GM18499 (cell line): ENCODE measurements around the gene MAN2B2.

Source experiments
- ATAC-seq: cut with Tn5 transposase; IDR thresholded peaks from one replicate; pipeline ENCODE4 v1.9.1; 2021; ENCODE audit warnings: moderate number of reproducible peaks; ENCODE audit not compliant: insufficient read depth, unreplicated experiment

MAN2B2 gene

GRCh38 chr4:6542951-6543350 is 32.0 kb upstream of the MAN2B2 start:
- no peak for ATAC-seq

- ATAC-seq, result no peak
Observed at GRCh38 chr4:6546091-6546490, 28.9 kb upstream of the MAN2B2 start.

- no peak for ATAC-seq
Observed at GRCh38 chr4:6546681-6547447, 28.1 kb upstream of the MAN2B2 start.

DNA sequence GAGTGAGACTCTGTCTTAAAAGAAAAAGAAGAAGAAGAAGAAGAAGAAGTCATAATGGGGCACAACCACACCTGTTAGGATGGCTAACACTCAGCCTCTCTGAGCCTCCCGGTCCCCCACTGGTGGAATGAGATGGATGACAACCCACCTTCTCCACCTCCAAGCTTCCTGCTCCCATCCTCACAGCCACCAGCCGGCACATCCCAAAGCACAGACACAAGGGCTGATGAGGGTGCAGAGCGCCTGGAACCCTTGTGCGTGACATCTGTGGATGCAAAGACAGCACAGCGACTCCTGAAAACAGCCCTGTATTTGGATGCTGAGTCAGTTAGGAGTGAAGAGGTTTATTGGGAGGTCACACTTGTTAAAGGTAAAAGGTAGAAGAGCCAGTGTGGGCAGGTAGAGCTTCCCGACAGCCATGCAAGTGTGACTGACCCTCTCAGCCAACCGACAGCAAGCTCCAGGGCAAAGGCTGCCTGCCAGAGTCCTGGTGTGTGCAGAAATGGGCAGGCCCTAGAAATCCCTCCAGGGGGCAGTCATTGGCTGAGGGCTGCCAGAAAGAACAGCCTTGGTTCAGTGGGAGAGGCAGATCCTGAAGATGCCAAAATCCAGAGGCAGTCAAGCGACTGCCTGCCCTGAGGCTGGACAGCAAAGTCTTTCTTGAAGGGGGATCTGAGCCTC is 26.6 kb upstream of the MAN2B2 start:
- ATAC-seq, result no peak

- no peak for ATAC-seq
Observed at GRCh38 chr4:6548882-6549230, 26.1 kb upstream of the MAN2B2 start.

DNA sequence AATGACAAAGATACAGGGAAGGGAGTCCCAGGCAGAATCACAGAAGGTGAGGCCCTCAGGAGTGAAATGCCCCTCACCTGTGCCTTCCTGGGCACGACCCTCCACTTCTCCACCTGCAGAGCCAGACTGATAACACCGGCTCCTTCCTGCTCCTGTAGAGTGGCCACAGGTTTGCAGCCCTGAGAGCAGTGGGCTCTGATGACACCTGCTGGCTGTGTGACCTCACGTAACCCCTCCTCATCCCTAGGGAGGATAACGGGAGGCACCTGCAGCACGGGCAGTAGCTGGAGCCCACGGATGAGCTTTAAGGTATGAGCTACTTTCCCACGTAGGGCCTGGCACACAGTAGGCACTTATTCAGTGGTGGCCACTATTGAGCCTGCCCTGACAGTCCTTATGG is 25.5 kb upstream of the MAN2B2 start:
- ATAC-seq, result no peak

DNA sequence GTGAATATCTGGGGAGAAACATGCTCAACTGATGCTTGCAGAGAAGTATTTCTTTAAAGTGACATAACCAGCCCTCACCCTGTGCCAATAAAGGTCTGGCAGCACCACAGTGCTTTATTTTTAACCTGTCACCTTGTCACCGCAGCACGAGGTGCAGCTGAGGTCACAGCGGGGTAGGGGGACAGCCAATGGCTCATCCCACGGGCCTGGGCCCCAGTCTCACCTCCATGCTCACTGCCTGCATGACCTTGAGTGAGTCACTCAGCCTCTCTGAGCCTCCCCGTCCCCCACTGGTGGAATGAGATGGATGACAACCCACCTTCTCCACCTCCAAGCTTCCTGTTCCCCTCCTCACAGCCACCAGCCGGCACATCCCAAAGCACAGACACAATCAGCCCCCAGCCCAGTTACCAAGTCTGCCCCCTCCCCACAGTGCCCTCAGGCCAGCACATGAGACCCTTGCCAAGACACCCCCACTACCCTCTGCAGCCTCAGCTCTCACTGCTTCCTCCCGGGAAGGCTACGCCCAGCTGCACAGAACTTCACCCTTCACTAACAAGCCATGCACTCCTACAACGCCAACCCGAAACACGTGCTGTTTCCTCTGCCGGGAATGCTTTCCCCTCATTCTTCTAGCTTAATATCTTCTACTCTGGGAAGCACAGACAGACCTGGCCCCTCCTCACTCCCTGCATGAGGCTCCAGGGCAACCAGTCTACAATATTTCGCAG is 24.9 kb upstream of the MAN2B2 start:
- no peak for ATAC-seq

DNA sequence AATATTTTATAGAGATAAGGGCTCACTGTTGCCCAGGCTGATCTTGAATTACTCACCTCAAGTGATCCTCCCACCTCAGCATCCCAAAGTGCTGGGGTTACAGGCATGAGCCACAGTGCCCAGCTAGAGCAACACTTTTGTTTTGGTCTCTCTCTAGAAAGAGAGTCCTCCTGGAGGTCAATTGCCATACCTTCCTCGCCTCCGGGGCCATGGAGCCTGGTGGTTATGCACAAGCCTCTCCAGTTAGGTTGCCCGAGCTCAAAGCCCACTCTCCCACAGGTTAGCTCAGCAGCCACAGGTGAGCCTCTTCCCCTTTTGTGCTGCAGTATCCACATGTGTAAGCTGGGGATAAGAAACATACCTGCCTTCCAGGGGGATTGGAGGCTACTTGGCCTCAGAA is 24.2 kb upstream of the MAN2B2 start:
- no peak for ATAC-seq

GRCh38 chr4:6551660-6552059 is 23.3 kb upstream of the MAN2B2 start:
- ATAC-seq, result no peak

GRCh38 chr4:6555519-6555918 is 19.5 kb upstream of the MAN2B2 start:
- ATAC-seq, result no peak

DNA sequence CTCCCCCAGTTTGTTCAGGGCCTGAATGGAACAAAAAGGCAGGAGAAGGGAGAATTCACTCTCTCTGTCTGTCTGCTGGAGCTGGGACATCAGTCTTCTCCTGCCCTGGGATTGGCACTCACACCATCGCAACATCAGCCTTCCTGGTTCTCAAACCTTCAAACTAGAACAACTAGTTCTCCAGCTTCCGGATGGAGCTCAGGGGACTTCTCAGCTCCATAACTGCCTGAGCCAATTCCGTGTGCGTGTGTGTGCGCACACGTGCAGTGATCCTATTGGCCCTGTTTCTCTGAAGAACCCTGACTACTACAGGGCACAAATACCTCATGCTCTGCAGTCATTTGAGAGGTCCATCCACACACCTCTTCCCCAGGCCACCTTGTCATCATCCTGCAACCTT is 18.7 kb upstream of the MAN2B2 start:
- no peak for ATAC-seq

DNA sequence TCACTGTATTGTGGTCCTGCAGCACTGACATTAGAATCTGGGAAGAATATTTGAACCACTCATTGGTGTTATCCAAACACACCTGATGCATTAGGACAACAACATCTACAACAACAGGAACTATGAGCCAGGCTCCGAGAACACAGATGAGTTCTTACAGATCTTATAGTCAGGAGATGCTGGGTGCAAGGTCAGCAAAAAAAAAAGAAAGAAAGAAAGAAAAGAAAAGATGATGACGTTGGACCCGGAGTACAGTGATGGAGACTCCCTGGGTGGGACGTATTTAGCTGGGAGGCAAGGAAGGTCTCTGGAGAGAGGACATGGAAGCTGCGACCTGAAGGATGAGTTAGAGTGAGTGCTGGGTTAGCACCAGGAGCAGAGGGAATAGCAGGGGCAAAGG is 17.8 kb upstream of the MAN2B2 start:
- ATAC-seq, result no peak

DNA sequence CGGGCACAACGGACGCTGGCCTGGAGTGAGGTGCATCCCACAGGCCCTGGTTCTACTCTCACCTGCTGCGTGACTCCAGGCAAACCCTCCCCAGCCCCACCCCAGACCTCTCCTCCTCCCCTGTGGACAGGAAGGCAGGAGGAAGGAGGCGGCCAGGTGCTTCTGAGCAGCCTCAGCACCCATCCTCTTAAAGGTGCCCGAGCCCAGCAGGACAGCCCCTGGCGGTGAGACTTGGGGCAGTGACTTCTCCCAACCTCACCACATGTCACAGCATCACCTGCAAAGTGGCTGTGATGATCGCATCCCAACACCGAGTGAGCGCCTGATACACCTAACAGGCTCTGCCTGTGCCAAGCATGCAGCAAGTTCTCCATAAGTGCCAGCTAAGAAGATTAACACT is 17.1 kb upstream of the MAN2B2 start:
- no peak for ATAC-seq

DNA sequence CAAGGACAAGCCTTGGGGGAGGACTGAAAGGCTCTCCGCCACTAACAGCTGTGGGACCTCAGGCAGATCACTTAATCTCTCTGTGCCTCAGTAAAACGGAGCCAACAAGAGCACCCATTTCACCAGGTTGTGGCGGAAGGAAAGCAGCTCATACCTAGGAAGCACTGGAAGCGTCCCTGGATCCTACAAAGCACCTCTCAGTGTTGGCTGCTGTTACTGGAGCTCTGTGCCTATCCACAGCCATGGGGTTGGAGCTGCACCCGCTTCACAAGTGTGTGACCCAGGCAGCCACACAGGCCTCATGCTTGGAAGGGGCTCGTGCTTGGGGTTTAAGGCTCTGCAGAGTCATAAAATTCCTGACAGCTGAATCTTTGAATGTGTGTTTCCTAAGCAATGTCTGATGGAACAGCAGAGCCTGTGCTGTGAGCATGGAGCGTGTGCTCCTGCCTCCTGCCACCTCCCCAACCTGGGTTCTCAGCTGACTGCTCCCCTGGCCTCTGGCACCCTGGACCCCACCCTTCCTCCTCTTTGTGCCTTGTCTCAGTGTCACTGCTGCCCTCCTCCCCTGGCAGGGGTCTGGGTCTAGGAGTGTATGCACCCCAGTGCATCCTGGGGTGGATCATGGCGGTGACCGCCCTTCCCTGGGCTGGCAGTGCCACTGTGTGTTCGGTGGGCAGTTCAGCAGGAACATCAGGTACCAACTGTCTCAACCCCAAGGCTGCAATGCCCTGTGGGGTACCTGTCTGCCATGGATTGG is 14.4 kb upstream of the MAN2B2 start:
- ATAC-seq, result no peak

- ATAC-seq, result no peak
Observed at GRCh38 chr4:6561173-6561516, 13.8 kb upstream of the MAN2B2 start.

- no peak for ATAC-seq
Observed at GRCh38 chr4:6561706-6562371, 13.2 kb upstream of the MAN2B2 start.

DNA sequence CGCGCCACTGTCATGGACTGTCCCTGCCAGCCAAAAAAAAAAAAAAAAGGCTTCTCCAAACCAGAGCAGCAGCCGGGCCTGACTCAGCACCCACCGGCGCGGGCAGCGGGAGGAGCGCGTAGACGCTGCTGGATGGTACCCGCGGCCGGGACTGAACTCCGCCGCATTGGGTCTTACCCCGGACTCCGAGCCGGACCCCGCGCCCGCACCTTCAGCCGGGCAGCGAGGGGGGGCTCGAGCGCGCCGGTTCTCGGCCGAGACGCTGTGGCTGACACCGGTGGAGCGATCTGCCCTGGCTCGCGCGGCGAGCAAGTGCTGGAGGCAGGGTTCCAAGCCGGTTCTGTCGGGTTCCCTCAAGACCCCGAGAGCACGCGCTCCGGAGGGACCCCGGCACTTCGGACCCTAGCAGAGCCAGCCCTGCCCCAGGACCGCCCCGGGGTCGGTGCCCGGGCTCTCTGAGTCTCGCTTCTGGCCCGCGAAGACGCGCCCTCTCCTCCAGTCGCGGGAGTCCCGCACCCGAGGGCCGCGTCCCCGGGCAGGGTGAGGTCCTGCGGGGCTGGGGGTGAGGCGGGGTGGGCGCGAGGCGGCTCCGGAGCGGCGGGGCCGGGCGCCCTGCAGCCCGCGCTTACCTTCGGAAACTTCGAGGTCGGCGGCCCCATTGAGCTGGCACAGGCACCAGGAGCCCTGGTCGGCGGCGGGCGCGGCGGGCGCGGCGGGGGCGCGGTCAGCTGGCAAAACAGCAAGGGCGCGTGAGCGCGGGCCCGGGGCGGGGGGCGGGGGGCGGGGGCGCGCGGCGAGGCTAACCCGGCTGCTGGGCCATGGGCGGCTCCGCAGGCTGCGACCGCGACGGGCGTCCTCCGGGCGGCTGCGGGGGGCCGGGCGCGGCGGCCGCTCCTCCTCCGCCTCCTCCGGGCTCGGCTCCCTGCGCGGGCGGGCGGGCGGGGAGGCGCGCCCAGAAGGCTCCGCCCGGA is 11.8 kb upstream of the MAN2B2 start:
- no peak for ATAC-seq

GRCh38 chr4:6563935-6564645 is 10.9 kb upstream of the MAN2B2 start:
- ATAC-seq, result no peak
